Smooth muscle cell (in vitro differentiated cells): ENCODE measurements around the gene CENPU. TPM values are rescaled to one million over a fixed set of nuclear protein-coding genes. Genes with fewer than 3 reads are reported as not detected.

ENCODE experiments used
- DNase-seq: peaks from one replicate; lab custom pipeline; 2025; ENCODE audit not compliant: unreplicated experiment; lab: John Stamatoyannopoulos, UW
- H2AFZ ChIP-seq: fragments of 200-600 bp; sonication (generic); 2 replicates; pipeline ENCODE4 v1.6.0; 2016; ENCODE audit warnings: antibody characterized with exemption, low read depth, mild to moderate bottlenecking
- H3F3A ChIP-seq: fragments of 200-600 bp; sonication (generic); 2 replicates; pipeline ENCODE4 v1.6.0; 2017; ENCODE audit warnings: antibody characterized with exemption, low read depth
- H3K27ac ChIP-seq: fragments of 200-600 bp; sonication (generic); 2 replicates; pipeline ENCODE4 v1.5.1; 2016; ENCODE audit warnings: low read depth, mild to moderate bottlenecking
- H3K27me3 ChIP-seq: fragments of 200-600 bp; sonication (generic); 2 replicates; pipeline ENCODE4 v1.6.1; 2016; ENCODE audit warnings: low read depth, mild to moderate bottlenecking
- H3K36me3 ChIP-seq: fragments of 200-600 bp; sonication (generic); 2 replicates; pipeline ENCODE4 v1.5.1; 2016; ENCODE audit warnings: low read depth
- H3K4me1 ChIP-seq: fragments of 200-600 bp; sonication (generic); 2 replicates; pipeline ENCODE4 v1.5.1; 2016; ENCODE audit warnings: low read depth
- H3K4me2 ChIP-seq: fragments of 200-600 bp; sonication (generic); 2 replicates; pipeline ENCODE4 v1.6.0; 2016; ENCODE audit warnings: mild to moderate bottlenecking
- H3K4me3 ChIP-seq: fragments of 200-600 bp; sonication (generic); 2 replicates; pipeline ENCODE4 v1.5.1; 2016; ENCODE audit warnings: mild to moderate bottlenecking
- H3K79me2 ChIP-seq: fragments of 200-600 bp; sonication (generic); 2 replicates; pipeline ENCODE4 v1.6.0; 2016; ENCODE audit warnings: low read depth, mild to moderate bottlenecking
- H3K9ac ChIP-seq: fragments of 200-600 bp; sonication (generic); 2 replicates; pipeline ENCODE4 v1.6.0; 2016; ENCODE audit warnings: low read depth
- H3K9me3 ChIP-seq: fragments of 200-600 bp; sonication (generic); replicated peaks from 2 replicates; pipeline ENCODE4 v1.5.1; 2016; ENCODE audit warnings: low read depth
- H4K20me1 ChIP-seq: fragments of 200-600 bp; sonication (generic); 2 replicates; pipeline ENCODE4 v1.6.0; 2016; ENCODE audit warnings: low read depth
- CTCF ChIP-seq: fragments of 200-600 bp; sonication (generic); IDR thresholded peaks from 2 replicates; pipeline ENCODE4 v1.5.1; 2017; ENCODE audit warnings: borderline replicate concordance, mild to moderate bottlenecking, antibody characterized with exemption; ENCODE audit not compliant: insufficient read depth, poor library complexity, severe bottlenecking
- WGBS: methylation state at CpG from one replicate; pipeline ENCODE4 v1.1.7; 2016; ENCODE audit warnings: low lambda C conversion rate; 5-methylcytosine and 5-hydroxymethylcytosine counted together
- polyA plus RNA-seq: library from polyadenylated mRNA; unstranded; fragments of >200 nt; fragmentation: Nextera tagmentation; extraction: Ambion mirVana; gene quantifications from 2 replicates; pipeline ENCODE4 v1.2.1, GENCODE V29; 2016
- total RNA-seq: library from RNA; depleted of rRNA; stranded (reverse); fragments of >200 nt; gene quantifications from 2 replicates; pipeline ENCODE4 v1.2.3, GENCODE V29; 2014

CENPU gene
- total and polyA plus RNA-seq, 2 experiments from 2014 or later, result 12.2 to 18.4 TPM

DNA sequence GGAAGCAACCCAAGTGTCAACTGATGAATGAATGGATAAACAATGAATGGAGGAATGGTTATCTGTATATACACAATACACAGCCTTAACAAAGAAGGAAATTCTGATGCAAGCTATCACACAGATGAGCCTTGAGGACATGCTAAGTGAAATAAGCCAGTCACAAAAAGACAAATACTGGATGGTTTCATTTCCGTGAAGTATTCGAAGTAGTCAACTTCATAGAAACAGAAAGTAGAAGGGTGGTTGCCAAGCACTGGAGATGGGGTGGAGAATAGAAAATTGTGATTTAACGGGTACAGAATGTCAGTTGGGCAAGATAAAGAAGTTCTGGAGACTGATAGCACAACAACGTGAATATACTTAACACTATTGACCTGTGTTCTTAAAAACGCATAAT lies 28.2 kb downstream of the CENPU start:
- no peak overlapping the region for H2AFZ ChIP-seq
- no peak overlapping the region for H3K9ac ChIP-seq
- H3K4me3 ChIP-seq, result no peak overlapping the region
- no peak for TF ChIP-seq CTCF
- no peak overlapping the region for H3K4me2 ChIP-seq
- DNase-seq, result no peak
- H4K20me1 ChIP-seq, result no peaks in the 10 kb centered on the region
- WGBS, result 96% methylated on average over 5 of the region's 5 CpGs
- H3K4me1 ChIP-seq, result no peaks in the 10 kb centered on the region
- H3K79me2 ChIP-seq, result no peaks in the 10 kb centered on the region
- no peak overlapping the region for H3K27ac ChIP-seq
- H3K9me3 ChIP-seq, result no peaks in the 10 kb centered on the region
- peaks cover 4% of the 10 kb centered on the region for H3K36me3 ChIP-seq
- H3K27me3 ChIP-seq, result no peaks in the 10 kb centered on the region
- no peaks in the 10 kb centered on the region for H3F3A ChIP-seq

GRCh38 chr4:184702114-184702513 lies 31.8 kb downstream of the CENPU start:
- Histone ChIP-seq H3K9me3 (no peaks in the 10 kb centered on the region), H3K4me1 (no peaks in the 10 kb centered on the region), H3K36me3 (no peaks in the 10 kb centered on the region), H3F3A (no peaks in the 10 kb centered on the region), H3K27ac (no peak overlapping the region), H2AFZ (no peak overlapping the region), H3K9ac (no peak overlapping the region), H3K27me3 (no peaks in the 10 kb centered on the region), H3K4me2 (no peak overlapping the region), H3K79me2 (no peaks in the 10 kb centered on the region), H4K20me1 (no peaks in the 10 kb centered on the region), H3K4me3 (no peak overlapping the region)
- WGBS, result 99% methylated on average over 2 of the region's 2 CpGs
- DNase-seq, result no peak
- TF ChIP-seq CTCF, result no peak

DNA sequence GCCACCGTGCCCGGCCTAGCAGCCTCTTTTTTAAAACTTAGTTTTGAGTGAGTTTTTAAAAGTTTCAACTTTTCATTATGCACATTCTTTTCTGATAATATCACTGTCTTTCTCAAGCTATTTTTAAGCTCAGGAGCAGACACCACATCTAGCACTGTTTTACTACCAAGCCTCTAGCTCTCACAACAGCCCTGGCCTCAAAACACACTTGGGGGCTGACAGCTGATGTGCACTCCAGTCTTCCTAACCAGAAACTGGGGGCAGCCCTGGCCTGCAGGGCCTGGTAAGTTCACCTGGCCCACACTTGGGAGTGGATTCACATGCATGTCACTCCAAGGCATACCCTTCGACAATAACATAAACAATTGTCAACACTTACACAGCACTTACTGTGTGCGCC lies 34.0 kb downstream of the CENPU start:
- Histone ChIP-seq H3K79me2 (no peaks in the 10 kb centered on the region), H4K20me1 (no peaks in the 10 kb centered on the region), H3K9me3 (no peaks in the 10 kb centered on the region), H3K4me2 (peak overlapping the region; percentile 53), H3K27ac (no peak overlapping the region), H3K4me1 (no peaks in the 10 kb centered on the region), H3K27me3 (no peaks in the 10 kb centered on the region), H3F3A (no peaks in the 10 kb centered on the region), H3K36me3 (no peaks in the 10 kb centered on the region), H3K9ac (no peak overlapping the region), H3K4me3 (no peak overlapping the region), H2AFZ (no peak overlapping the region)
- 78% methylated on average over 4 of the region's 4 CpGs for WGBS
- no peak for TF ChIP-seq CTCF
- DNase-seq, result no peak

DNA sequence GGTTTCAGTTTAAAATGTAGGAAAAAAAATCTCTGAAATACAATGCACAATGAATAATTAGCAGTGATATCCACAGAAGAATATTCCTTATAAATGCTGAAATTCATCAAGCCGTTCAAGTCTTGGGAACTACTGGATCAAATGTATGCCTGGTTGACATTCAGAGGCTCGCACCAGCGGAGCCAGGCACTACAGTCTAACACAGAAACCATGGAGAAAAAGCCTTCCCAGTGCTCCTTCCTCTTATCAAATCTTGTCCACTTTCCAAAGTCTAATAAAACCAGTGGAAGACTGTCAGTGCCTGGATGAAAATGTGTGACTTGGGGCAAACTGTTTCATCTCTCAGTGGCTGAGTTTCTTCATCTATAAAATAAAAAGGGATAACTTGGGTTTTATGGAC lies 35.9 kb downstream of the CENPU start:
- Histone ChIP-seq H3K4me2 (no peak overlapping the region), H3K9me3 (no peaks in the 10 kb centered on the region), H3K4me3 (no peak overlapping the region), H4K20me1 (no peaks in the 10 kb centered on the region), H3K27ac (no peak overlapping the region), H3K79me2 (no peaks in the 10 kb centered on the region), H3K36me3 (no peaks in the 10 kb centered on the region), H3F3A (no peaks in the 10 kb centered on the region), H3K9ac (no peak overlapping the region), H3K4me1 (no peaks in the 10 kb centered on the region), H2AFZ (no peak overlapping the region), H3K27me3 (no peaks in the 10 kb centered on the region)
- 68% methylated on average over 3 of the region's 3 CpGs for WGBS
- TF ChIP-seq CTCF, result no peak
- DNase-seq, result no peak
